Endodermal cell (in vitro differentiated cells): Measurements from ENCODE around the gene TNS3. TPM values are rescaled to one million over a fixed set of nuclear protein-coding genes. Genes with fewer than 3 reads are reported as not detected.
"Not testable (repeated sequence)": the region's sequence is repeated elsewhere in the genome, so short reads cannot be mapped to it uniquely, and the experiment has no call there.

Experiments
- DNase-seq: peaks from one replicate; pipeline ENCODE4 v3.0.0-alpha.2; 2017
- H3K27ac ChIP-seq: 2 replicates; pipeline ENCODE4 v1.5.1; 2013; ENCODE audit warnings: mild to moderate bottlenecking, low read depth, low read length, moderate library complexity
- H3K27me3 ChIP-seq: 2 replicates; pipeline ENCODE4 v1.6.1; 2013; ENCODE audit warnings: mild to moderate bottlenecking, low read length, moderate library complexity; ENCODE audit not compliant: insufficient read depth, control insufficient read depth, poor library complexity, severe bottlenecking
- H3K36me3 ChIP-seq: 2 replicates; pipeline ENCODE4 v1.7.0; 2013; ENCODE audit warnings: mild to moderate bottlenecking, low read length, moderate library complexity; ENCODE audit not compliant: control insufficient read depth, insufficient read depth
- H3K4me1 ChIP-seq: one replicate; pipeline ENCODE4 v1.7.0; 2013; ENCODE audit warnings: low read length; ENCODE audit not compliant: control insufficient read depth, insufficient read depth
- H3K4me3 ChIP-seq: 2 replicates; pipeline ENCODE4 v1.5.1; 2013; ENCODE audit warnings: mild to moderate bottlenecking, low read length, moderate library complexity
- H3K9ac ChIP-seq: 2 replicates; pipeline ENCODE4 v1.6.1; 2013; ENCODE audit warnings: mild to moderate bottlenecking, low read length, moderate library complexity; ENCODE audit not compliant: poor library complexity, severe bottlenecking; ENCODE audit errors: extremely low read depth
- H3K9me3 ChIP-seq: 2 replicates; pipeline ENCODE4 v1.6.1; 2013; ENCODE audit warnings: mild to moderate bottlenecking, low read length, moderate library complexity; ENCODE audit not compliant: control insufficient read depth
- H3K27ac Mint-ChIP-seq: 2 replicates; pipeline ENCODE4 v1.8.0; 2020; ENCODE audit warnings: mixed read lengths
- H3K27me3 Mint-ChIP-seq: 2 replicates; pipeline ENCODE4 v1.8.0; 2021; ENCODE audit warnings: mild to moderate bottlenecking, mixed read lengths; ENCODE audit not compliant: insufficient read depth
- H3K36me3 Mint-ChIP-seq: 2 replicates; pipeline ENCODE4 v1.8.0; 2020; ENCODE audit warnings: low read depth, mixed read lengths
- H3K4me1 Mint-ChIP-seq: 2 replicates; pipeline ENCODE4 v1.8.0; 2020; ENCODE audit warnings: mixed read lengths
- H3K4me3 Mint-ChIP-seq: 2 replicates; pipeline ENCODE4 v1.8.0; 2020; ENCODE audit warnings: mild to moderate bottlenecking, moderate library complexity, mixed read lengths
- H3K9me3 Mint-ChIP-seq: 2 replicates; pipeline ENCODE4 v1.8.0; 2020; ENCODE audit warnings: mild to moderate bottlenecking, mixed read lengths
- WGBS, 2 experiments: methylation state at CpG; one replicate each; pipeline versions ENCODE4 v1.1.5 to v1.1.7; 2013; ENCODE audit warnings: missing lambda C conversion rate in 2 of 2, mixed read lengths in 1 of 2; ENCODE audit not compliant: insufficient coverage in 1 of 2, insufficient read length in 1 of 2; 5-methylcytosine and 5-hydroxymethylcytosine counted together
- total RNA-seq, 2 donors: library from RNA; stranded (reverse); fragmentation: NEBNext Ultra II Directional in 1 of 2; extraction: Animal tissue kit (Norgen Biotek cat#: 25700) in 1 of 2; gene quantifications; 2 replicates in 1 of 2; 3 replicates in 1 of 2; pipeline ENCODE4 v1.2.1, GENCODE V29; 2021
- TF ChIP-seq, protein P1 (sequence below): fragments of 200-600 bp; sonication (generic); conservative IDR thresholded peaks from 2 replicates; pipeline ENCODE4 v1.5.0; 2021; ENCODE audit warnings: antibody characterized with exemption, mild to moderate bottlenecking

Gene TNS3
- total RNA-seq, 2 donors from 2014 or later = 33.8 to 38.5 TPM

DNA sequence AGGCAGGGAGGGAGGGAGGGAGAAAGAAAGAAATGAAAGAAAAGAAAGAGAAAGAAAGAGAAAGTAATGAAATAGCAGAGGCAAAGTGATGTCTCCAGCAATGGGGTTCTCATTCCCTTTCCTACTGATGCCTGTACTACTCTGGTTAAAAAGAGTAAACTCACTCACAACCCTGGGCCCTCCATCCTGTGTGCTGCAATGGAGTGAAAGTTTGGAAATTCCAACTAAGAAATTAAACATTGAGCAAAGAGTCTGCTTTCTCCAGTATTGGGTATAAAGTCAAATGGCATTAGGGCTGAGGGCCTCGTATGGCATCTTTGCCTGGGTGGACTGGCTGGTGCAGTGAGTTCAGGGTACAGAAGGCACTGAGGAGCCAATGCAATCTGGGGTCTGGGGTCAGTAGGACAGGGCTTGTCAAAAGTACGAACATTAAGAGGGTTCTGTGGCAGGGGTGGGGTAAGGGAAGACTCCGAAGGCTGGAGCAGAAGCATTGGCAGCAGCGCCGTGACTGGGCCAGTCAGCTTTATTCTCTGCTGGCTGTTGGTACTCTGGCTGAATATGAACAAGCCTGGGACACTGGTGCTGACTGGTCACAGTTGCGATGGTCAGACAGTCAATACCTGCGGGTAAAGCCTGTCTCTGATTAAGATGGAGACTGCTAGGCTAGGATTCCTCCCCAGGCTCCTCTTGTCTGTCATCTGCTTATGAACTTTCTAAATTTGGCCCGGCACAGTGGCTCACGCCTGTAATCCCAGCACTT is 24.1 kb upstream of the TNS3 start:
- no peak overlapping the region for H3K27ac ChIP-seq
- H3K36me3 ChIP-seq = no peaks in the 10 kb centered on the region
- H3K9ac ChIP-seq = no peak overlapping the region
- H3K4me3 Mint-ChIP-seq = no peak overlapping the region
- H3K27ac Mint-ChIP-seq = no peak overlapping the region
- no peaks in the 10 kb centered on the region for H3K4me1 ChIP-seq
- H3K4me3 ChIP-seq = no peak overlapping the region
- peaks cover 14% of the 10 kb centered on the region for H3K4me1 Mint-ChIP-seq
- no peak for DNase-seq
- H3K27me3 Mint-ChIP-seq = no peaks in the 10 kb centered on the region
- WGBS, 2 experiments = 96 to 98% methylated on average over 9 of the region's 9 CpGs
- H3K36me3 Mint-ChIP-seq = no peaks in the 10 kb centered on the region
- TF ChIP-seq, protein P1, sequence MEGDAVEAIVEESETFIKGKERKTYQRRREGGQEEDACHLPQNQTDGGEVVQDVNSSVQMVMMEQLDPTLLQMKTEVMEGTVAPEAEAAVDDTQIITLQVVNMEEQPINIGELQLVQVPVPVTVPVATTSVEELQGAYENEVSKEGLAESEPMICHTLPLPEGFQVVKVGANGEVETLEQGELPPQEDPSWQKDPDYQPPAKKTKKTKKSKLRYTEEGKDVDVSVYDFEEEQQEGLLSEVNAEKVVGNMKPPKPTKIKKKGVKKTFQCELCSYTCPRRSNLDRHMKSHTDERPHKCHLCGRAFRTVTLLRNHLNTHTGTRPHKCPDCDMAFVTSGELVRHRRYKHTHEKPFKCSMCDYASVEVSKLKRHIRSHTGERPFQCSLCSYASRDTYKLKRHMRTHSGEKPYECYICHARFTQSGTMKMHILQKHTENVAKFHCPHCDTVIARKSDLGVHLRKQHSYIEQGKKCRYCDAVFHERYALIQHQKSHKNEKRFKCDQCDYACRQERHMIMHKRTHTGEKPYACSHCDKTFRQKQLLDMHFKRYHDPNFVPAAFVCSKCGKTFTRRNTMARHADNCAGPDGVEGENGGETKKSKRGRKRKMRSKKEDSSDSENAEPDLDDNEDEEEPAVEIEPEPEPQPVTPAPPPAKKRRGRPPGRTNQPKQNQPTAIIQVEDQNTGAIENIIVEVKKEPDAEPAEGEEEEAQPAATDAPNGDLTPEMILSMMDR = no peak
- peaks cover 3% of the 10 kb centered on the region for H3K9me3 Mint-ChIP-seq
- no peaks in the 10 kb centered on the region for H3K9me3 ChIP-seq
- H3K27me3 ChIP-seq = no peaks in the 10 kb centered on the region

DNA sequence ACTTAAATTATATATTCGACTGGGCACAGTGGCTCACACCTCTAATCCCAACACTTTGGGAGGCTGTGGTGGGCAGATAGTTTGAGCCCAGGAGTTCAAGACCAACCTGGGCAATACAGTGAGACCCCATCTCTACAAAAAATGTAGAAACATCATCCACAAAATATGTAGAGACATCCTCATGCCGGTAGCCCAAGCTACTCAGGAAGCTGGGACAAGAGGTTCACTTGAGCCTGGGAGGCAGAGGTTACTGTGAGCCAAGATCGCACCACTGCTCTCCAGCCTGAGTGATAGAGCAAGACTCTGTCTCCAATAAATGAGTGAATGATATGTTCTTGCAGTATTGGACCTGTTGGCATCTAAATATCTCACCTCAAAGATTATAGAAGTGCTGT is 22.6 kb upstream of the TNS3 start:
- Mint-ChIP-seq H3K4me3 (no peak overlapping the region), H3K27ac (no peak overlapping the region), H3K4me1 (peaks cover 20% of the 10 kb centered on the region), H3K36me3 (no peaks in the 10 kb centered on the region), H3K27me3 (no peaks in the 10 kb centered on the region), H3K9me3 (peaks cover 3% of the 10 kb centered on the region)
- H3K4me3 ChIP-seq = no peak overlapping the region
- H3K36me3 ChIP-seq = no peaks in the 10 kb centered on the region
- TF ChIP-seq, protein P1 = no peak
- H3K9ac ChIP-seq = no peak overlapping the region
- no peaks in the 10 kb centered on the region for H3K9me3 ChIP-seq
- no peak for DNase-seq
- no peak overlapping the region for H3K27ac ChIP-seq
- no peaks in the 10 kb centered on the region for H3K27me3 ChIP-seq
- 91 to 100% methylated on average over 1 to 3 of the region's 3 CpGs for WGBS, 2 experiments
- no peaks in the 10 kb centered on the region for H3K4me1 ChIP-seq

DNA sequence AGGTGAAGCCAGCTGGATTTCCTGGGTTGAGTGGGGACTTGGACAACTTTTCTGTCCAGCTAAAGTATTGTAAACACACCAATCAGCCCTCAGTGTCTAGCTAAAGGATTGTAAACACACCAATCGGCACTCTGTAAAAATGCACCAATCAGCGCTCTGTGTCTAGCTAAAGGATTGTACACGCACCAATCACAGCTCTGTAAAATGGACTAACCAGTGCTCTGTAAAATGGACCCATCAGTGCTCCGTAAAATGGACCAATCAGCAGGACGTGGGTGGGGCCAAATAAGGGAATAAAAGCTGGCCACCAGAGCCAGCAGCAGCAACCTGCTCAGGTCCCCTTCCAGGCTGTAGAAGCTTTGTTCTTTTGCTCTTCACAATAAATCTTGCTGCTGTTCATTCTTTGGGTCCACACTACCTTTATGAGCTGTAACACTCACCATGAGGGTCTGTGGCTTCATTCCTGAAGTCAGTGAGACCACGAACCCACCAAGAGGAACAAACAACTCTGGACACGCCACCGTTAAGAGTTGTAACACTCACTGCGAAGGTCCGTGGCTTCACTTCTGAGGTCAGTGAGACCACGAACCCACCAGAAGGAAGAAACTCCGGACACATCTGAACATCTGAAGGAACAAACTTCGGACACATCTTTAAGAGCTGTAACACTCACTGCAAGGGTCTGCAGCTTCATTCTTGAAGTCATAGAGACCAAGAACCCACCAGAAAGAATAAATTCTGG is 21.8 kb upstream of the TNS3 start:
- H3K27me3 Mint-ChIP-seq, H3K4me1 ChIP-seq, H3K36me3 ChIP-seq, H3K4me3 ChIP-seq, H3K9ac ChIP-seq, H3K27me3 ChIP-seq, H3K36me3 Mint-ChIP-seq, H3K9me3 ChIP-seq, DNase-seq, H3K27ac Mint-ChIP-seq, H3K9me3 Mint-ChIP-seq, H3K4me3 Mint-ChIP-seq, H3K27ac ChIP-seq: not testable (repeated sequence)
- 94 to 96% methylated on average over 11 to 13 of the region's 13 CpGs for WGBS, 2 experiments
- peaks cover 20% of the 10 kb centered on the region for H3K4me1 Mint-ChIP-seq
